Activated CD8-positive, alpha-beta memory T cell treated with anti-CD3 and anti-CD28 coated beads for 4 hours (primary cell): Measurements from ENCODE around the gene IMMT.
"Not testable (repeated sequence)": the region's sequence is repeated elsewhere in the genome, so short reads cannot be mapped to it uniquely, and the experiment has no call there.

Experiments
- DNase-seq, 2 donors: peaks; one replicate each; pipeline ENCODE4 v3.0.0-alpha.2; 2020; ENCODE audit warnings: low read depth in 2 of 2

Gene IMMT

DNA sequence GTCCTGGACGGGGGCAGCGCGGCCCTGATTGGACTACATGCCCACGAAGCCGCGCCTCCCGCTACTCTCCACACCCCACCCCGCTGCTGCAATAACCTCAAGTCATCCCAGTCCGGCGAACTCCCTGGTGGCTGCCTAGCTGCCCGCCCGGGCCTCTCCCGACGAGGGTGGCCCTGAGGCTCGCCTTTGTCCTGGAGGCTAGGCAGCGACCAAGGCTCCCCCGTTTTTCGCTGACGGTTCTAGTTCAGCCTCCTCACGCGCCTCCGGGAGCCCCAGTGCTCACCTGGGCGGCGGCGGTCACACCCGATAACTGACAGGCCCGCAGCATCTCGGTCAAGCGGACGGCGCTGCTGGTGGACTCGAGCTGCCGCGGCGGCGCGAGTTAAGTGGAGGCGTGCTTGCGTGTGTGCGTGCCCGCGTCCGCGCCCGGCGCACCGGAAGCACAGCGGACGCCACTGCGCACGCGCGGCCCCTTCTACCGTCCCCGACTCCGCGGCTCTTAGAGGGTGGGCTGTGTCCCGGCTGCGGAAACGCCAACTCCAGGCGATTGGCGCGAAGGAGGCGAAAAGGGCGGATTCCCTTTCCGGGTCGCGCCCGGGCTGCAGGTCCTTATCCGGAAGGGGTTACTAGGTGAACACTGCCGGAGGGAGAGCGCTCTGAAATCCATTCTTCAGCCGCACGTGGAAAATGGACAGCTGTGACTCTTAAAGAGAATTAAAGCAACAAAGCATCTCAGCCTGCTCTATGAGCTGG is at the start of gene IMMT:
Gene IMMT, minus strand, starts transcription at position 408 of the 753 bp plus-strand sequence. Its CDS starts 80 bp downstream, at position 328.
- DNase-seq: peak; percentile 82 to 91

DNA sequence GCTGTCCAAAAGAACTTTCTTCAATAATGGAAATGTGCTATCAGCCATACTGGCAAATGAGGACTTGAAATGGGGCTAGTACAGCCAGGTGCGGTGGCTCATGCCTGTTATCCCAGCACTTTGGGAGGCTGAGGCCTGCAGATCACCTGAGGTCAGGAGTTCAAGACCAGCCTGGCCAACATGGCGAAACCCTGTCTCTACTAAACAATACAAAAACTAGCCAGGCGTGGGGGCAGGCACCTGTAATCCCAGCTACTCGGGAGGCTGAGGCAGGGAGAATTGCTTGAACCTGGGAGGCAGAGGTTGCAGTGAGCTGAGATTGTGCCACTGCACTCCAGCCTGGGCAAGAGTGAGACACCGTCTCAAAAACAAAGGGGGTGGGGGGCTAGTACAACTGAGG is 49.5 kb upstream of the IMMT start:
- not testable (repeated sequence) for DNase-seq

DNA sequence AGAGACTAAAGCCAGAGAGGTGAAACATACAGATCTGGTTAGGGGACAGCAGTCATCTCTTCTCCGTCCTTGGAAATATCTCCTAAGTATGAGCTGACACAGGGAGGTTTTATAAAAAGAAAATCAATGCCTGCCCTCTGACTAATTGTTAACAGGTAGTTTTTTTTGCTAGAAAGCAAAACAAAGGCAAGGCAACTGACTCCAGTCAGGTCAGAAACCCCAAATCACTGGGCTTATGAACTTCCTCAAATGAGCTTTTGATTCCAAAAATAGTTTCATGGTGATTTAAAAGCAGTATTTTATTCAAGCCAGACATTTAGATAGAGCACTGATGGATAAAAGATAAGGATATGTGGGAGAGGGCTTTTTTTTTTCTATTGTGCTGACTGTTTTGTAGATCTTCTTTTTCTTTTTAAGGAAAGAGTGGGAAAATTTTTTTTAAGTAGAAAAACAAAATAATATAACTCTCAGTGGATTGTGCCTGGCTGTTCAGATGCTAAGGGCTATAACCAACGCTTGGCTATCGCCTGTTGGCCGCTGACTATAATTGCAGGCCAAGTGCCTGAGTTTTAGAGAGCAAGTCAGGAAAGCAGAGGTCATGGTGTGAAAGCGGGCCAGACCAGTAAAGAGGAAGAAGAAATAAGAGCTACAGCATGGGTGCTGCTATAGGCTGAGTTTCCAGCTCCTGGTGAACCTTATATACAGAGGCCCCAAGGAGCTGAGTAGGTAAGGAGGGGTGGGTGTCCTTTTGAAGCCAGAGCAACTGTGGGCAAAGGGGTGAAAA is 48.9 kb upstream of the IMMT start:
- no peak for DNase-seq

DNA sequence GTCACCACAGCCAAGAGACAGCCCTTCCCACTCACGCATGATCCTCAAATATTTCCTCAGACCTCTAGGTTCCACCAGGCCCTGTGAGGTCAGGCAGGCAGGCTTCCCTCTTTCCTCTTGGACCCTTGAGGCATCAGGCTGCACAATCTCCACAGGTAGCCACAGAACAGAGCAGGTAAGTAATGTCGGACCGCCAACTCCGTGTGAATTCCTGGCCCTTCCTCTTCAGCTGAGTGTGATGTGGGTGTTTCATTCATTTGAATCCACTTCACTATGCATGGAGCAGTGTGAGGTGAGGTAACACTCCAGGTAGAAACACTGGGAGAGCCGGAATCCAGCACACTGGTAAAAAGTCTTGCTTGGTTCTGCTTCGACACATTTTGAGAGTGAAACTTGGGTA is 48.0 kb upstream of the IMMT start:
- DNase-seq: no peak

DNA sequence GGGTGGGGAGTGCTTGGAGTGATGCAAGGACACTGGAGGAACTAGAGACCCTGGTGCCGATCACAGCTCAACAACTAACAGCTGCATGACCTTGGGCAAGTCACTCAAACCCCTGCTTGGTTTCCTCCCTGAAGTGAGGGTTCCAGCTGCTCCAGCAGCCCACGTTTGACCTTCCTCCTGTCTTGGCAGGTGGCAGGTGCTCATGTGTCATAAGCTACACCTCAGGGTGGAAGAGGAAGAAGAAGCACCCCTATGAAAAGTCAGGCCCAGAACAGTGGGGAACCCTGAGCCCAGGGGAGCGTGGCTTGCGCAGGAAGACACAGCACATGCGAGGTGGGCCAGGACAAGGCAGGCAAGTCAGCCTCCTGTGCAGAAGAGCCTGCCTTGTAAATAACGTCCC is 46.3 kb upstream of the IMMT start:
- no peak for DNase-seq

DNA sequence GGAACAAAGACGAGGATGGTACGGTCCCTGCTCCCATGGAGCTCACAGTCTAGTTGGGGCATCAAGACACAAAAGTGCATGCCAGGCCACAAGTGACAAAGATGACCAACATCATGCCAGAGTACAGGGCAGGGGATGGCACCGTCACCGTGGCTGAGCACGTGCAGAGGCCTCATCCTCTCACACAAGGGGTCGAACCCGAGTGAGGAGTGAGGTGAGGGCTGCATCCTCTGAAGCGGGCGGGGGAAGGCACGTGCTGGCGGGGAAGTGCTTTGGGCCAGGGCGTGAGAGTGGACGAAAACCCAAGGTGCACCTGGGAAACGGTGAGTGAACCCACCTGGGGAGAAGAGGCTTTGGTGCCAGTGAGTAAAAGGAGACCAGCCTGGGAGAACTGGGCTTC is 45.0 kb upstream of the IMMT start:
- DNase-seq: no peak

DNA sequence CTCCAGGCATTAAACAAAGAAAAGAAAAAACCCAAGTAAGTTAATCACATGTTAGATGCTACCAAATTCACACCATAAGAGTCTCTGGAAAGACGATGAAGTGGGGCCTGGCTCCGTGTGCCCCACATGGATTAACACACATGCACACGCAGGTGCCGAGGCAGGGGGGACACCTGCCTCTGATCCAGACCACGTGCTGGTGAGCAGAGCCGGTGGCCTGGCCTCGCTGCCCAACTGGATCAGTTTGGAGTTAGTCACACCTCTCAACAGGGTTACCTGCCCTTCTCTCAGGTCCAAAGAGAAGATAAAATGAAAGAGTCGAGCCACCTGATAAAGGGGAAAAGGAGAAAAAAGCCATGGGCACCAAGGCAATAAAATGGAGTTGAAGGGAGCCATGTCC is 44.5 kb upstream of the IMMT start:
- DNase-seq: no peak

DNA sequence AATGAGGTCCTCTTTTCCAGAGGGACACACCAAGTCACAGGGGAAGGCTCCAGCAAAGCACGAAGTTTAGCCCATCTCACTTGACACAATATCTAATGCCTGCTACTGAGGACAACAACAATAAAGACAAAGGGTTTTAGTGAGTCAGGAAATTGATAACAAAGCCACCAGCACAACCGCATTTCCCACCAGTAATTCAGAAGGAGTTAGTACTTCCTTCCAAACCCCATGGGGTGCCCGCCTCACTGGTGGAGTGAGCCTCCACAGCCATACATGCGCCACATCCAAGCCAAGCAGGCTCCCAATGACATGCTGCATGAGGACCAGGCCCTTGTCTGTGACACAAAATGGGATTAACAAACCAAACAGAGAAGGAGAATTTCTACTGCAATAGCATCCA is 44.1 kb upstream of the IMMT start:
- DNase-seq: no peak

DNA sequence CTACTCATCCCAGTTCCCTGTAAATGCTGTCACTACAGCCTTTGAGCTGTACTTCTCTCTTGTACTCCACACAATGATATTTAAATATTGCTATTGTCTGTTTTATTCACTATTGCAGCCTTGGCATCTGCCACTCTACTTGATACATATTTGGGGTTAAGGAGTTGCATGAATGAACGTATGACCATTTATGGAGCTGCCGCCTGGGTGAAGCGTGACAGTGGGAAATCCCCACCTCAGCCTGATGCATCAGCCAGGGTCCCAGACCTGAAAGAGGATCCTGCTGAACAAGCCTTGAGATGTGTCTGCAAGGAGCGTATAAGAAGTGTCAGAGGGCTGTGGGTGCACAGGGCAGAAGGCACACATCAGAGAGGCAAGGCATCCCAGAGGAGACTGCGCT is 43.1 kb upstream of the IMMT start:
- peak in 1 of 2 donors; percentile 28 for DNase-seq

DNA sequence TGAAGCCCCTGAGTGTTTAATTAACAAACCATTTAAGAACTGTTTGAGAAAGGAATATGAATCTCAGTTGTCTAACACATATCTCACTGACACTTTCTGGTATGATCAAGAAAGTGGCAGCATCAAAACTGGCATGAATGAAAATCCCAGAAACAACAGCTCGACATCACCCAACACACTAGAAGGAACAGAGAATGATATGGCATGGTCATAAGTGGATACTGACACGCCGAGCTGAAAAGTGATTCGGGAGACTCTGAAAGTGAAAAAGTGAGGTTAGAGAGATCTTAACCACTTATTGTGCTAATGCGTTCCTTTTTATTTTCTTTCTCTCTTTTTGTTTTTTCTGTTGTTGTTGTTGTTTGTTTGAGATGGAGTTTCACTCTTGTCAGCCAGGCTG is 41.9 kb upstream of the IMMT start:
- DNase-seq: no peak

DNA sequence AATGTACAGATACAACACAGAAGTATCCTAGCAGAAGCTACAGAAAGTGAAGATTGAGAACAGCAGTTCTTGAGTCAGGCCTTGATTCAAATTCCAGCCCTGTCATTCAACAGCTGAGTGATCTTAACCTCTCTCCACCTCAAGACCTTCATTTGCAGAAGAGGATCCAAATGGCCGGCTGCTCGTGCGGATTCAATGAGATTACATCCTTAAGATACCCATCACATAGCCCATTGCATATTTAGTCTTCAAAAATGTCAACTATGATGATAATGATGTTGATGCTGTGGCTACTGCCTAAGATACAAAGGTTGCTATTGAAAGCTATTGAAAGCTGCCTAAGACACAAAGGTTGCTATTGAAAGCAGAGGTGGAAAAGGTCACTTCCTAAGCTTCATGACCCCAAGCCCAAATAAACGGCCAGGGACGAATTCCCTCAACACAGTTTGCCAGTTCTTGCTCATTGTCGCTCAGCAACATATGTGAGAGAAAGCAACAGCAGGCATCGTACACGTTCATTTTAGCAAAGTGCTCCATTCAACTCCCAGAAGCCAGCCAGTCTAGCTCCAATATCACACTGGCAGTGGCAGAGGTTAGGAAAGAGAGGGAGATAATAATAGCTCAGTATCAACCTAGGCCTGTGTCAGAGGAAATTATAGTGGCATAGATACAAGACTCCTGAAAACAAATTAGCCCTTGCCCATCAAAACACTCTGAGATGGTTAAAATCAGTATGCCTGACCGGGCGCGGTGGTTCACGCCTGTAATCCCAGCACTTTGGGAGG is 40.1 kb upstream of the IMMT start:
- DNase-seq: no peak

DNA sequence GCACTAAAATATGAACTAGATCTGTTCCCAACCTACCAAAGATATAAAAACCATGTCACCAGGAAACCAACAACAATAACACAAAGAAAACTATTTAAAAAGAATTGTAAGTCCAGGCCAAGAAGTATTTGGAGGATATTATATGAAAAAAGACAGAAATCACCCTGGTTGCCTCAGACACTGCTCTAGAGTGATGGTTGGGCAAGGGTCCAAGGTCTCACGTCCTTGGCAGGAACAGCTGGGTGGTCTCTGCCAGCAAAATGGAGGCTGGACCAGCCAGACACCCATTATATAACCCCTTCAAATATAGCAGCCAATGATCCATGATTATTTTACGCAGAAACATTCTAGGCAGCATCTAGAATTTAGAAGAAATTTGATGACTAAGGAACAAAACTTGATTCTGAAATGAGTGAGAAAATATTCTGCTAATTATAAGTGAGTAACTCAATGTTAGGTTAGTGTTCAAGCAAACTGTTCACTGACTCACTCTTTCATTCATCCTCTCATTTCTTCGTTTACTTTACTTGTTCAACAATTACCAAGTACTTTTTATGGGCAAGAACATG is 39.4 kb upstream of the IMMT start:
- DNase-seq: no peak

DNA sequence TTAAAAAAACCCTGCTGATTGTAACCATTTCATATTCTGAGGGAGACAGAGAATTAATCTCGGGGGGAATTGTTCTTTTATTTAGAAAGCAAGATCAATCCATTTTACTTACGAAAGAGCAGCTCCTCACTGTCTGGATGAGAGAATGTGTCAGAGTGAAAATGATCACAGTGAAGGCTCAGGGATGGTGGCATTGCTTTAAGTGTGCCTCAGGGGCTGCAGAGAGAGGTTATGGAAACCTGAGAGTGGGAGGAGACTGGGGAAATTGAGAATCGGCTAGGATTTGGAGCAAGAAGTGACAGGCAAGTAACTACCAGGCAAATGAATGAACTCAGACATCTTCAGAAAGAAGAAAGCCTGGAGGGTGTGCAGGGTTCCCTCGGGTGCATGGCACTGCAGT is 38.2 kb upstream of the IMMT start:
- no peak for DNase-seq

DNA sequence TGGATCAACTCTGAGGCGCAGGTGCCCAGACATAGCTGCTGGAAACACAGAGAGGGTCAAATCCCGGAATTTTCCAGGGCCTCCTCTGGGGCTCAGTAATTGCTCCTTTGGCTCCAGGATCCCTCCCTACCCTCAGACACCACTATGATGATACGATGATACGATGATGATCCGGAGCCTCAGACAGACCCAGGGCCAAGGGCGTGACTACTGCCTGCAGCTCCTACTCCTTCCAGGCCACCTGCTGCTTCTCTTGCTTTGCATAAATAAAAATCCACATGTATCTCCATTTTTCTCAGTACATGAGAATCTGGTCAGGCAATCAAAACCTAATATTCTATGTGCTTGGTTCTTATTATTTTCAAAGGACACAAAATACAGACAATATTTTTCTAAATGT is 37.6 kb upstream of the IMMT start:
- DNase-seq: no peak

DNA sequence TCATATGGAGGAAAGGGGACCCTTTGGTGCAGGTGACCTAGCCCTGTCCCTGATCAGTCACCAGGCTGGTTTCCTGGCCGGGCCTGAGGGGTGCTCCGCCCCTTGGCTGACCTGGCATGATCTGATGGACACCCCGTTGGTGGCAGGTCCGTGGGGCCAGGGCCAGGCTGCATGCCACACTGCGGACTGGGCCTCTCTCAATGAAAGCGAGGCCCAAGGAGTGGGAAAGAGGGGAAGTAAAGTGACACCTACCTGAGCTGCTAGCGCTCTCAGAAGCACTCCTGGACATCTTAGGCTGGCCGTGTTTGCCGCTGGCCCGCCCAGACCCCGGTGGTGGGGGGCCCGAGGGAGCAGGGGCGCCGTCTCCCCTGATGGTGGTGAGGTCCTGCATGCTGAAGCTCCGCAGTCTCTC is 37.1 kb upstream of the IMMT start:
- no peak for DNase-seq

DNA sequence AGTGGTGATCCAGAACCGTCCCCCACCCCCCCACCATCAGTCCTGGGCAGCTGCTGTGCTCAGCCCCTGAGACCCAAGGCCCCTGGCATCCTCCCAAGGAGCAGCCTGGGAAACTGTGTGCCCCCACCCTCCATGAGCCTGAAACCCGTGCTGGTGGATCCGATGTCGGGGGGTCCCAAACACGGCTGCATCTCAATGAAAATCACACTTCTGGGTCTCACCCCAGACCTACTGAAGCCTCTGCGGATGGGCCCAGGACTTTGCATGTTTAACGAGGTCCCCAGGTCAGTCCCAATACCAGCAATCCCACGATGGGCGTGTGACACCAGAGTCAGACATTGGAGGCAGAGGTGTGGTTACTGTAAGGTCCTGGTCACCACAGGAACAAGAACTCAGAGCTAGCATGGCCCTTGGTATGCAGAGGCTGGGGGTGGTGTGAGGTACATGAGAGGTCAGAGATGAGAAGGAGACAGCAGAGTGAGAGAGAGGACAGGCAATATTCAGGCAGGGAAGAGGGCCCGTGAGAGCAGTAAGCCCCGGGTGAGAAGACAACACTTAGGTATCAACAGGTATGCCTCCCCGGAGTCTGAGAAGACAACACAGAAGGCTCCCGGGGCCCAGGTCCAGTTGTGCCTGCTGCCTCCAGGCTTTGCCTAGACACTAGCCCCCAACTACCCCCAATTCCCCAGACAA is 36.6 kb upstream of the IMMT start:
- no peak for DNase-seq

DNA sequence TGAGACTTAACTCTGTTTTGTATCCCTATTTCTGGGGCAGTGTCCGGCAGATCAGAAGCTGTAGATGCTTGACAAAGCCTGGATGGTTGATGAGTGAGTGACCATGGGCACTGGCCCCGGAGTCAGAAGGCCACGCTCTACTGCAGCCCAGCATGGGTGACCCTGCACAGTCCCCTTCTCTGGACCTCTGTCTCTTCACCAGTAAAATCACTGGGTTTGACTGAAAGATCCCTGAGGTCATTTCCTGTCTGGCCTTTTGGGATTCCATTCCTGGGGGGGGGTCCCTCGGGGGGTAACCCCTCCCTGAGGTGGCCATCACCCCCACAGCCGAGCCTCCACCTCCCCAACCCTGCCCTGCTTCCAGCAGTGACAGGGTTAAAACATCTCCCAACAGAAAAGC is 35.7 kb upstream of the IMMT start:
- no peak for DNase-seq

DNA sequence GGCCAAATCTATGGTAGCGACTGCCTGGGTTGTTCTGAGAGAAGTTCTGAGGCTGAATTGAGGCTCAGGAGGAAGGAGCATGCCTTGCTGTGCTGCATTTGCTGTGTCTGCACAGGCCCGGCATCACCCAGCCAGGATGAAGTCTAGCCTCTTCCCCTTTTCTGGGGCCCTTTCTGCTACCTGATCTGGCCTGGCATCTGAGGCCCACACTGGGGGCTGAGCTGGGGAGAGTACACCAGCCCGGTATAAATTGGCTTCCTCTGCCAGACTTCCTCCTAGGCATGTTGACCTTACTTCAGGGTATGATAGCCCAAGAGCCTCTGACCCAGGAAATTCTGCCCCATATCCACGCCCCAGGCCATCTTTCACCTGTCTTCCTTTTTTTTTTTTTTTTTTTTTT is 34.0 kb upstream of the IMMT start:
- no peak for DNase-seq

DNA sequence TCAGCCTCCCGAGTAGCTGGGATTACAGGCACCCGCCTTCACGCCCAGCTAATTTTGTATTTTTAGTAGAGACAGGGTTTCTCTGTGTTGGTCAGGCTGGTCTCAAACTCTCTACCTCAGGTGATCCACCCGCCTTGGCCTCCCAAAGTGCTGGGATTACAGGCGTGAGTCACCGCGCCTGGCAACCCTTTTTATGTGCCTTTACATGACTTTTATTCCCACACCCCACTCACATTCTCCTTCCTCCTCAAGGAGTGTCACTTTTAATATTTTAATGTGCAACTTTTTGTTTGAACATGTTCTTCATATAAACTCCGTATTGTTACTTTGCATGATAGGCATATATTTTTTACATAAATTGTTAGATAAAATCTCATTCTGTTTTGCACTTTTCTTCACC is 33.3 kb upstream of the IMMT start:
- not testable (repeated sequence) for DNase-seq

DNA sequence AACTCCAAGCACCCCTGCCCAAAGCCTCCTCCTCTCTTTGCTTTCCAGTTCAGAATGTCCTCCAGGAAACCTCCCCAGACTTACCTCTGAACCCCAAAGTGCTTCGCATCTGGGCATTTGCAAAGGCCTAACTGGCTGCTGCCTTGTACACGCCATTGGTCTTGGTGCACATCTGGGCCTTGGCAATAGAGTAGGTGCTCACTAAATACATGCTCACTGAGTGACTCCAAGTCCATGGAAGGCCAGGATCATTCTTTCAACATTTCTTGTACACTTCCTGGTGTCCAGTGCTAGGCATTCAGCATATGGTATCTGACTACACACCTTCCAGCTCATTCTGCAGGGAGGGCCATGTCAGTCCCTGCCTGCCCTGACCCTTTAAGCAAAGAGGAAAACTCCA is 32.4 kb upstream of the IMMT start:
- DNase-seq: no peak

DNA sequence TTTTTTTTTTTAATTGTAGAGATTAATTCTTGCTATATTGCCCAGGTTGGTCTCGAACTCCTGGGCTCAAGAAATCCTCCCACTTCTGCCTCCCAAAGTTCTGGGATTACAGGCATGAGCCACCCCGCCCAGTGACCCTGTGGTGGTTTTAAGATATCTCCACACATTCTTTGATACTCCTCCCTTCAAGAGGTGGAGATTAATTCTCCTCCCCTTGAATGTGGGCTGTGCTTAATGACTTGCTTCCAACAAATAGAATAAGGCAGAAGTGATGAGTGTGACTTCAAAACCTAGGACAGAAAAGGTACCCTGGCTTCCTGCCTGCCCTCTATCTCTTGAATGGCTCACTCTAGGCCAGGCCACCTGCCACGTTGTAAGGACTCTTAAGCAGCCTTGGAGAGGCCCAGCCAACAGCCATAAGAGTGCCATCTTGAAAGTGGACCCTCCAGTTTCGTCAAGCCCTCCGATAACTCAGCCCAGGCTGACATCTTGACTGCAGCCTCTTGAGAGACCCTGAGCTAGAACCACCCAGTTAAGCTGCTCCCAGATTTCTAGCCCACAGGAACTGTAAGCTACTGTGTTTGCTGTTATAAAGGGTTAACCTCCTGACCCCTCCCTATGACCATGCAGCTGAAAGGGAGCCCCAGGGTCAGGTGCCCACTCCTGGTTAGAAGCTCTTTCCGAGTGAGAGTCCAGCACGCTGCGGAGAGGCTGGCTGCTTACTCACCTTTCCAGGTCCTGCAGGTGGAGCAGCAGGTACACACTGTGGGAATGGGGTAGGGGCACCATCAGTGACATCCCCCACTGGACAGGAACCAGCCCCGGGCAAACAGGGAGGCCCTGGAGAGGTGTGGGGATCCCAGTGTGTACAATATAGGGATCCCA is 31.6 kb upstream of the IMMT start:
- DNase-seq: no peak
